ENCODE measurements around the gene PPEF1. TPM values are rescaled to one million over a fixed set of nuclear protein-coding genes. Genes with fewer than 3 reads are reported as not detected.
A peak's percentile ranks its signal among the peaks of the same experiment; 100 is the strongest.

Gene PPEF1
- total and polyA plus RNA-seq, 2 of the 4 experiments (the other 2 are of a cell fraction): not detected

DNA sequence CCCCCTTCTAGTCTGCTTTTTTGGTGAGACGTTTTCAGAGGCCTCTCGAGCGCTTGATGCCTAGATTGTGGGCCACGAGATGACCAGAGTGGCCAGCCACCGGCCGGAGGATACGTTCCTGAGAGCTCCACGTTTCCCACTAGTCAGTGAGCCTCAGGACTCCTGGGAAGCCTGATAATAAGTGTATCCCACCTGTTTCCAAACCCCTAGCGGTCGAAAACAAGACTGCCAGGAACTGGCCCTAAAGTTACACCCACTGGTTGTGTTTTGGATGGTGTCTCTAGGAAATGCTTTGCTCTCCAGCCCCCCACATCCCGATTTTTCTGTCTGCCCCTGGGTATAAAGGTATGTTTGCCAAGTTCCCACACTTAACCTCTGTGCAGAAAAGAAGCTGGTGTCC lies 31.0 kb upstream of the PPEF1 start:
- Histone ChIP-seq H3K9me1 (ENCODE audit: insufficient read depth, low read length) (no peaks in the 10 kb centered on the region), H4K5ac (ENCODE audit: low read depth, low read length) (no peak overlapping the region), H3K27ac (ENCODE audit: insufficient read depth, low read length) (no peak overlapping the region), H3K56ac (ENCODE audit: extremely low read depth, insufficient read depth, low read length) (no peak overlapping the region), H3K4me3 (ENCODE audit: insufficient read depth, low read depth, low read length) (no peak overlapping the region), H3K9me3 (ENCODE audit: control insufficient read depth, insufficient read depth, low read length) (no peaks in the 10 kb centered on the region), H3K18ac (ENCODE audit: low read depth, low read length) (no peak overlapping the region), H2BK20ac (ENCODE audit: low read depth, low read length) (no peak overlapping the region), H3K4ac (ENCODE audit: low read depth, low read length) (no peak overlapping the region), H3K4me2 (ENCODE audit: low read depth, low read length) (no peak overlapping the region), H3K4me1 (ENCODE audit: control insufficient read depth, insufficient read depth, low read length) (no peaks in the 10 kb centered on the region), H3K79me1 (ENCODE audit: low read depth in 1 of 2, low read length in 2 of 2) (no peaks in the 10 kb centered on the region), H2BK5ac (ENCODE audit: low read depth, low read length, poor library complexity, severe bottlenecking) (no peak overlapping the region), H3K36me3 (ENCODE audit: control insufficient read depth, insufficient read depth, low read length) (no peaks in the 10 kb centered on the region), H2BK120ac (ENCODE audit: low read depth, low read length) (no peak overlapping the region), H2AK9ac (replicated peaks; ENCODE audit: low read depth, low read length, poor library complexity) (no peak overlapping the region), H4K91ac (ENCODE audit: insufficient read depth, low read depth, low read length) (no peak overlapping the region), H3K27me3 (ENCODE audit: control insufficient read depth, insufficient read depth, low read length) (no peaks in the 10 kb centered on the region), H2AFZ (replicated peaks; ENCODE audit: low read length, poor library complexity) (no peak overlapping the region), H2AK5ac (ENCODE audit: low read depth, low read length) (no peak overlapping the region), H4K8ac (ENCODE audit: low read depth in 2 of 2, low read length in 2 of 2) (no peak overlapping the region), H3K23ac (ENCODE audit: low read depth, low read length) (no peak overlapping the region), H3K14ac (replicated peaks; ENCODE audit: low read depth, low read length) (no peak overlapping the region), H3K9ac (ENCODE audit: low read depth, low read length) (no peak overlapping the region), H2BK15ac (ENCODE audit: low read depth, low read length) (no peak overlapping the region), H4K20me1 (ENCODE audit: insufficient read depth, low read length) (no peaks in the 10 kb centered on the region)
- dilution Hi-C loops (cut with HindIII; ENCODE audit: low sequenced_read_pairs, unreplicated experiment) (no loop called here), in situ Hi-C loops (cut with MboI; ENCODE audit: low sequenced_read_pairs) (no loop called here), intact Hi-C loops (cut with micrococcal nuclease) (loop anchor here (5.0 kb wide), 1 partner anchor 211 kb away; no protein-coding TSS in a partner anchor)
- peak; percentile 5 for DNase-seq
- POLR2A ChIA-PET (ENCODE audit: unreplicated experiment): no interaction called here
- WGBS, 2 experiments (ENCODE audit: extremely low coverage in 2 of 2, insufficient read length in 1 of 2): no CpG with 5 or more reads among the region's 11 CpGs
- CTCF ChIA-PET: interaction anchor here (0.6 to 0.7 kb wide), 2 partner anchors 25 to 457 kb away, joined by 3 read pairs; no protein-coding TSS in a partner anchor
- no TSS peak for BruUV-seq (replicated peaks)
- TF ChIP-seq RCOR1 (IDR thresholded peaks at IDR 0.05; ENCODE audit: insufficient replicate concordance, low read length): no peak
- TF ChIP-seq MAFK (IDR thresholded peaks at IDR 0.05; ENCODE audit: low read depth, low read length): no peak
- TF ChIP-seq, protein P1, sequence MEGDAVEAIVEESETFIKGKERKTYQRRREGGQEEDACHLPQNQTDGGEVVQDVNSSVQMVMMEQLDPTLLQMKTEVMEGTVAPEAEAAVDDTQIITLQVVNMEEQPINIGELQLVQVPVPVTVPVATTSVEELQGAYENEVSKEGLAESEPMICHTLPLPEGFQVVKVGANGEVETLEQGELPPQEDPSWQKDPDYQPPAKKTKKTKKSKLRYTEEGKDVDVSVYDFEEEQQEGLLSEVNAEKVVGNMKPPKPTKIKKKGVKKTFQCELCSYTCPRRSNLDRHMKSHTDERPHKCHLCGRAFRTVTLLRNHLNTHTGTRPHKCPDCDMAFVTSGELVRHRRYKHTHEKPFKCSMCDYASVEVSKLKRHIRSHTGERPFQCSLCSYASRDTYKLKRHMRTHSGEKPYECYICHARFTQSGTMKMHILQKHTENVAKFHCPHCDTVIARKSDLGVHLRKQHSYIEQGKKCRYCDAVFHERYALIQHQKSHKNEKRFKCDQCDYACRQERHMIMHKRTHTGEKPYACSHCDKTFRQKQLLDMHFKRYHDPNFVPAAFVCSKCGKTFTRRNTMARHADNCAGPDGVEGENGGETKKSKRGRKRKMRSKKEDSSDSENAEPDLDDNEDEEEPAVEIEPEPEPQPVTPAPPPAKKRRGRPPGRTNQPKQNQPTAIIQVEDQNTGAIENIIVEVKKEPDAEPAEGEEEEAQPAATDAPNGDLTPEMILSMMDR (conservative IDR thresholded peaks at IDR 0.05; ENCODE audit: low read depth, low read length): 0 out of 2 replicates have a peak, but pooled peaks have one; percentile 30
- ATAC-seq (ENCODE audit: low read depth): no peak
